ENCODE results near the gene UBE2R2.

UBE2R2 gene

DNA sequence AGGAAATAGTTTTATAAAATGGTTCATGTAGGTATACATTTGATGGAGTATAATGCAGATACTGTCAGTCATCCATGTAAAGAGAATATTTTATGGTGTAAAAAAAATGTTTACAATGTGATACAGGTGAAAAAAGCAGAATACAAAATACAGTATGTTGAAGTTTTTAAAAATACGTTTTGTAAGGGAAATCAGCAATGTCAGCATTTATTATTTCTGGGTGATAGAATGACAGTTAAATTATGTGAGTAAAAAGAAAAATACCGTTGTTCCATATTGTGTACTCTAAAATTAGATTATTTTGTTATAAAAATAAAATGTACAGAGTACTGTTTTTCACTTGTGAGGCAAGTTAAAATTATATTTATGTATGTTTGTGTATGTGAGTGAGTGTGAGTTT, 69.0 kb downstream of the UBE2R2 start:
- H3K4me3 ChIP-seq (ENCODE audit: low read length in 2 of 2): no peak overlapping the region
- peaks cover 4% of the 10 kb centered on the region for H3K4me1 ChIP-seq (ENCODE audit: control insufficient read depth, insufficient read depth, low read length)
- H3K36me3 ChIP-seq (ENCODE audit: control insufficient read depth in 2 of 2, insufficient read depth in 2 of 2, low read length in 2 of 2): no peaks in the 10 kb centered on the region
- no peaks in the 10 kb centered on the region for H3K27me3 ChIP-seq (ENCODE audit: control insufficient read depth in 1 of 2, insufficient read depth in 2 of 2, low read length in 2 of 2)
- H3K9me3 ChIP-seq (ENCODE audit: control insufficient read depth in 2 of 2, low read length in 2 of 2): no peaks in the 10 kb centered on the region
- H3K9ac ChIP-seq (ENCODE audit: low read length in 2 of 2): no peak overlapping the region
- no peak overlapping the region for H3K27ac ChIP-seq (ENCODE audit: low read length)

GRCh38 chr9:33893861-33894260, 76.9 kb downstream of the UBE2R2 start:
- Histone ChIP-seq H3K9ac (ENCODE audit: low read length in 2 of 2) (no peak overlapping the region), H3K27me3 (ENCODE audit: control insufficient read depth in 1 of 2, insufficient read depth in 2 of 2, low read length in 2 of 2) (no peaks in the 10 kb centered on the region), H3K36me3 (ENCODE audit: control insufficient read depth in 2 of 2, insufficient read depth in 2 of 2, low read length in 2 of 2) (no peaks in the 10 kb centered on the region), H3K9me3 (ENCODE audit: control insufficient read depth in 2 of 2, low read length in 2 of 2) (no peaks in the 10 kb centered on the region), H3K27ac (ENCODE audit: low read length) (no peak overlapping the region), H3K4me1 (ENCODE audit: control insufficient read depth, insufficient read depth, low read length) (no peaks in the 10 kb centered on the region), H3K4me3 (ENCODE audit: low read length in 2 of 2) (no peak overlapping the region)

GRCh38 chr9:33894316-33894715, 77.4 kb downstream of the UBE2R2 start:
- Histone ChIP-seq H3K36me3 (ENCODE audit: control insufficient read depth in 2 of 2, insufficient read depth in 2 of 2, low read length in 2 of 2) (no peaks in the 10 kb centered on the region), H3K9me3 (ENCODE audit: control insufficient read depth in 2 of 2, low read length in 2 of 2) (no peaks in the 10 kb centered on the region), H3K27me3 (ENCODE audit: control insufficient read depth in 1 of 2, insufficient read depth in 2 of 2, low read length in 2 of 2) (no peaks in the 10 kb centered on the region), H3K4me1 (ENCODE audit: control insufficient read depth, insufficient read depth, low read length) (no peaks in the 10 kb centered on the region), H3K9ac (ENCODE audit: low read length in 2 of 2) (no peak overlapping the region), H3K4me3 (ENCODE audit: low read length in 2 of 2) (no peak overlapping the region), H3K27ac (ENCODE audit: low read length) (no peak overlapping the region)

GRCh38 chr9:33903157-33903780, 86.3 kb downstream of the UBE2R2 start:
- Histone ChIP-seq H3K9ac (ENCODE audit: low read length in 2 of 2) (no peak overlapping the region), H3K36me3 (ENCODE audit: control insufficient read depth in 2 of 2, insufficient read depth in 2 of 2, low read length in 2 of 2) (peaks cover 10 to 13% of the 10 kb centered on the region in 2 donors), H3K9me3 (ENCODE audit: control insufficient read depth in 2 of 2, low read length in 2 of 2) (no peaks in the 10 kb centered on the region), H3K27me3 (ENCODE audit: control insufficient read depth in 1 of 2, insufficient read depth in 2 of 2, low read length in 2 of 2) (no peaks in the 10 kb centered on the region), H3K4me1 (ENCODE audit: control insufficient read depth, insufficient read depth, low read length) (peaks cover 5% of the 10 kb centered on the region), H3K4me3 (ENCODE audit: low read length in 2 of 2) (no peak overlapping the region), H3K27ac (ENCODE audit: low read length) (no peak overlapping the region)

DNA sequence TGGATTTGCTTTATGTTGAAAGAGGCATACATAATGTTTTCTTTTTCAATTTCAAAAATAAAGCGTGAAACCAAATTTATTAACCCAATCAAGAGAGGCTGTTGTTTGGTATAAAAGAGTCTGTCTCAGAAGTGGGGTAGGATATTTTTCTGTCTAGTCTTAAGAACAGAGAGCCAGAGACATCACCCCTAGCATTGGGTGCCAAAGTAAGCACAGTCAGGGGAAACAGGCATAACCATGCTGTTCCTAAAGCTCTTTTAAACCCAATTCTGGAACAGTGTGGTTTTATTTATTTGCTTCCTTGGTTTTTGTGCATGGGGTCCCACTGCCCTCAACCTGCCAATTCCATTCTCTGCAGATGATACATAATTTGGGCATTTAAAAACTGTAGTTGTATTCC, 88.2 kb downstream of the UBE2R2 start:
- H3K27ac ChIP-seq (ENCODE audit: low read length): no peak overlapping the region
- no peaks in the 10 kb centered on the region for H3K9me3 ChIP-seq (ENCODE audit: control insufficient read depth in 2 of 2, low read length in 2 of 2)
- no peaks in the 10 kb centered on the region for H3K27me3 ChIP-seq (ENCODE audit: control insufficient read depth in 1 of 2, insufficient read depth in 2 of 2, low read length in 2 of 2)
- H3K4me1 ChIP-seq (ENCODE audit: control insufficient read depth, insufficient read depth, low read length): peaks cover 5% of the 10 kb centered on the region
- peaks cover 10 to 11% of the 10 kb centered on the region in 2 donors for H3K36me3 ChIP-seq (ENCODE audit: control insufficient read depth in 2 of 2, insufficient read depth in 2 of 2, low read length in 2 of 2)
- H3K9ac ChIP-seq (ENCODE audit: low read length in 2 of 2): no peak overlapping the region
- no peak overlapping the region for H3K4me3 ChIP-seq (ENCODE audit: low read length in 2 of 2)

GRCh38 chr9:33906769-33907168, 89.8 kb downstream of the UBE2R2 start:
- Histone ChIP-seq H3K36me3 (ENCODE audit: control insufficient read depth in 2 of 2, insufficient read depth in 2 of 2, low read length in 2 of 2) (peaks cover 2 to 4% of the 10 kb centered on the region in 2 donors), H3K9ac (ENCODE audit: low read length in 2 of 2) (no peak overlapping the region), H3K27ac (ENCODE audit: low read length) (no peak overlapping the region), H3K4me3 (ENCODE audit: low read length in 2 of 2) (no peak overlapping the region), H3K27me3 (ENCODE audit: control insufficient read depth in 1 of 2, insufficient read depth in 2 of 2, low read length in 2 of 2) (no peaks in the 10 kb centered on the region), H3K9me3 (ENCODE audit: control insufficient read depth in 2 of 2, low read length in 2 of 2) (no peaks in the 10 kb centered on the region), H3K4me1 (ENCODE audit: control insufficient read depth, insufficient read depth, low read length) (peaks cover 5% of the 10 kb centered on the region)

DNA sequence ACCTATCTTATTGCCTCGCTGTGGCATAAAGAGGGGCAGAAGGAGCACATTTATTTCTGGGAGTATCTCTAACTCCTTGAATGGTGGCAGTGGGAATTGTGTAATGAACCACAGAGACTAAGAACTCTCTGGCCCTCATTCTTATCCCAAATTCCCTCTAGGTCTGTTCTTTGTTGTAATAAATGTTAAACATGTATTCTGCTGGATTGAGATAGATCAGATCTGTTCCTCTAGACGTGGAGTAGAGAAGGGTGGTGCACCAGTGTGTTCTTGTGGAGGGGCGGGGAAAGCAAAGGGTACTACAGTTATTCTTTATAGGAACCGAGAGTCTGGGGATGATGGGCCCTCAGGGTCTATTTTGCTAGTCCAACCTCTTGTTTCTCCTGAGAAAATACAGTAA, 90.4 kb downstream of the UBE2R2 start:
- H3K27me3 ChIP-seq (ENCODE audit: control insufficient read depth in 1 of 2, insufficient read depth in 2 of 2, low read length in 2 of 2): no peaks in the 10 kb centered on the region
- no peaks in the 10 kb centered on the region for H3K9me3 ChIP-seq (ENCODE audit: control insufficient read depth in 2 of 2, low read length in 2 of 2)
- H3K4me3 ChIP-seq (ENCODE audit: low read length in 2 of 2): no peak overlapping the region
- no peaks in the 10 kb centered on the region for H3K36me3 ChIP-seq (ENCODE audit: control insufficient read depth in 2 of 2, insufficient read depth in 2 of 2, low read length in 2 of 2)
- no peak overlapping the region for H3K9ac ChIP-seq (ENCODE audit: low read length in 2 of 2)
- no peak overlapping the region for H3K27ac ChIP-seq (ENCODE audit: low read length)
- H3K4me1 ChIP-seq (ENCODE audit: control insufficient read depth, insufficient read depth, low read length): peaks cover 5% of the 10 kb centered on the region

DNA sequence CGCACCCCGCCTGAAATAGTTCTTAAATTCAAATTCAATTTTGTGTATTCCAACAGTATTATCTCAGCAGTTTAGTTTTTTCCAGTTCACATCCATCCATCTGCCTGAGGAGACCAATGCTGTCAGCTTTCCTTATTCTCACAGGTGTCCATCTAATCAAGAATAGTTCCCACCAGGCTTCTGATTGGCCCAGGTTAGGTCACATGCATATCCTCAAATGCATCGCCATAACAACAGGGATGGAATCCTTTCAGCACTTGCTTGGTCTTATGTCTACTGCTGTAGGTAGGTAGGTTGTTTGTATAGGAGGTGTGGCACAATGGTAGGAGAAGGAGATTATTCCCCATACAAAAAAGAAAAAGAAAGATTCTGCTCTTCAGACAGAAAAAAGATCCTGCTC, 91.2 kb downstream of the UBE2R2 start:
- Histone ChIP-seq H3K27me3 (ENCODE audit: control insufficient read depth in 1 of 2, insufficient read depth in 2 of 2, low read length in 2 of 2) (no peaks in the 10 kb centered on the region), H3K9ac (ENCODE audit: low read length in 2 of 2) (no peak overlapping the region), H3K4me1 (ENCODE audit: control insufficient read depth, insufficient read depth, low read length) (peaks cover 5% of the 10 kb centered on the region), H3K4me3 (ENCODE audit: low read length in 2 of 2) (no peak overlapping the region), H3K9me3 (ENCODE audit: control insufficient read depth in 2 of 2, low read length in 2 of 2) (no peaks in the 10 kb centered on the region), H3K27ac (ENCODE audit: low read length) (no peak overlapping the region), H3K36me3 (ENCODE audit: control insufficient read depth in 2 of 2, insufficient read depth in 2 of 2, low read length in 2 of 2) (peaks cover 0 to 1% of the 10 kb centered on the region in 2 donors)

DNA sequence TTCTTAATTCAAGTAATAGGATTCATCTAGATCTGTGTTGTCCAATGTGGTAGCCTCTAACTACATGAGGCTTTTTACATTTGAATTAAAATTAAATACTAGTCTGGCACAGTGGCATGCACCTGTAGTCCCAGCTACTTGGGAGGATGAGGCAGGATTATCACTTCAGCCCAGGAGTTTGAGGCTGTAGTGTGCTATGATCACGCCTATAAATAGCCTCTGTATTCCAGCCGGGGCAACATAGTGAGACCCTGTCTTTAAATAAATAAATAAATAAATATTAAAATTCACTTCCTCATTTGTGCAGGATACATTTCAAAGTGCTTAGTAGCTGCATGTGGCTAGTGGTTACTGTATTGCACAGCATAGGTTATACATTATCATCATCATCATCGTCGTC, 91.8 kb downstream of the UBE2R2 start:
- peaks cover 2 to 3% of the 10 kb centered on the region in 2 donors for H3K36me3 ChIP-seq (ENCODE audit: control insufficient read depth in 2 of 2, insufficient read depth in 2 of 2, low read length in 2 of 2)
- no peak overlapping the region for H3K9ac ChIP-seq (ENCODE audit: low read length in 2 of 2)
- no peaks in the 10 kb centered on the region for H3K27me3 ChIP-seq (ENCODE audit: control insufficient read depth in 1 of 2, insufficient read depth in 2 of 2, low read length in 2 of 2)
- H3K9me3 ChIP-seq (ENCODE audit: control insufficient read depth in 2 of 2, low read length in 2 of 2): no peaks in the 10 kb centered on the region
- H3K4me1 ChIP-seq (ENCODE audit: control insufficient read depth, insufficient read depth, low read length): peaks cover 5% of the 10 kb centered on the region
- no peak overlapping the region for H3K27ac ChIP-seq (ENCODE audit: low read length)
- no peak overlapping the region for H3K4me3 ChIP-seq (ENCODE audit: low read length in 2 of 2)

- Histone ChIP-seq H3K9ac (ENCODE audit: low read length in 2 of 2) (no peak overlapping the region), H3K4me3 (ENCODE audit: low read length in 2 of 2) (no peak overlapping the region), H3K36me3 (ENCODE audit: control insufficient read depth in 2 of 2, insufficient read depth in 2 of 2, low read length in 2 of 2) (peaks cover 21 to 22% of the 10 kb centered on the region in 2 donors), H3K9me3 (ENCODE audit: control insufficient read depth in 2 of 2, low read length in 2 of 2) (no peaks in the 10 kb centered on the region), H3K27me3 (ENCODE audit: control insufficient read depth in 1 of 2, insufficient read depth in 2 of 2, low read length in 2 of 2) (no peaks in the 10 kb centered on the region), H3K4me1 (ENCODE audit: control insufficient read depth, insufficient read depth, low read length) (no peaks in the 10 kb centered on the region), H3K27ac (ENCODE audit: low read length) (no peak overlapping the region)
Observed at GRCh38 chr9:33913541-33913940, 96.6 kb downstream of the UBE2R2 start.

DNA sequence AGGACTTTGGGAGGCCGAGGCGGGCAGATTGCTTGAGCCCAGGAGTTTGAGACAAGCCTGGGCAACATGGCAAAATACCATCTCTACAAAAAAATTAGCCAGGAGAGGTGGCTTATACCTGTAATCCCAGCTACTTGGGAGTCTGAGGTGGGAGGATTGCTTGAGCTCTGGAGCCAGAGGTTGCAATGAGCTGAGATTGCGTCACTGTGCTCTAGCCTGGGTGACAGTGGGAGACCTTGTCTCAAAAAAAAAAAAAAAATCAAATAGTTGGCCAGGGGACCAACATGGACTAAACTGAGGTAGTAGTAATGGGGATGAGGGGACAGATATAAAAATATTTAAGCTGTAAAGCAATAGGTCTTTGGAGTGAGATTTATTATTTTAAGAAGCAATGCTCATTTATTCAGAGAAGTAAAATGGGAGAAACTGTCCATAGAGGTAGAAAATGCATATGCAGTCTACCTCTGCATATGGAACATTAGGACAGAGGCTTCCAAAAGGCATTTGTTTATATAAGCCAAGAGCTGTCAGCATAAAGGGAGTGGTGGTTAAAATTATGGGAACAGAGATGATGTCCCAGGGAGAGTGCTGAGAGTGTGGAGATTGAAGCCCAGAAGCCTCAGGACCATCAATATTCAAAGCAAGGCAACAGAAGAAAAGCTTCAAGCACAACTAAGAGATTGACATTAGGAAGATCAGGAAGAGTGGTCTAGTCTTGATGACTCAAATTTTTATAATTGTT, 98.1 kb downstream of the UBE2R2 start:
- Histone ChIP-seq H3K27me3 (ENCODE audit: control insufficient read depth in 1 of 2, insufficient read depth in 2 of 2, low read length in 2 of 2) (no peaks in the 10 kb centered on the region), H3K27ac (ENCODE audit: low read length) (no peak overlapping the region), H3K9ac (ENCODE audit: low read length in 2 of 2) (no peak overlapping the region), H3K4me1 (ENCODE audit: control insufficient read depth, insufficient read depth, low read length) (no peaks in the 10 kb centered on the region), H3K36me3 (ENCODE audit: control insufficient read depth in 2 of 2, insufficient read depth in 2 of 2, low read length in 2 of 2) (peaks cover 29% of the 10 kb centered on the region in 2 donors), H3K9me3 (ENCODE audit: control insufficient read depth in 2 of 2, low read length in 2 of 2) (no peaks in the 10 kb centered on the region), H3K4me3 (ENCODE audit: low read length in 2 of 2) (no peak overlapping the region)

All from stomach smooth muscle (tissue), 2 donors.